ENCODE measurements around the gene FAM180B.

DNA sequence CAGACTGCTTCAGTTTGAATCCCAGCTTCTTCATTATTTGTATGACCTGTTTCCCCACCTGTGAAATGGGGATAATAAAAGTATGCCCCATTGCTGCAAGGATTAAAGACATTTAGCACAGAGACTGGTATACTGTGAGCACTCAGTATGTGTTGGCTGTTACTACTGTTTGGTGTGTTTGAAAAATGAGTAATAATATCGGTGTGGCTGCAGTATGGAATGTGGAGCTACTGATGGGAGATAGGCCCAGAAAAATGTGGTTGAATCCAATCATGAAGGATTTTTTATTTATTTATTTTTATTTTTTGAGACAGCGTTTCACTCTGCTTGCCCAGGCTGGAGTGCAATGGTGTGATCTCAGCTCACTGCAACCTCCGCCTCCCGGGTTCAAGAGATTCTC, 16.8 kb downstream of the FAM180B start:
- TF ChIP-seq ZBTB7A (IDR thresholded peaks at IDR 0.05; ENCODE audit: low read depth) = no peak
- no peak for TF ChIP-seq EGR1 (IDR thresholded peaks at IDR 0.05)
- no peak for TF ChIP-seq TCF12 (IDR thresholded peaks at IDR 0.05; ENCODE audit: low read depth)
- TF ChIP-seq, protein P1, sequence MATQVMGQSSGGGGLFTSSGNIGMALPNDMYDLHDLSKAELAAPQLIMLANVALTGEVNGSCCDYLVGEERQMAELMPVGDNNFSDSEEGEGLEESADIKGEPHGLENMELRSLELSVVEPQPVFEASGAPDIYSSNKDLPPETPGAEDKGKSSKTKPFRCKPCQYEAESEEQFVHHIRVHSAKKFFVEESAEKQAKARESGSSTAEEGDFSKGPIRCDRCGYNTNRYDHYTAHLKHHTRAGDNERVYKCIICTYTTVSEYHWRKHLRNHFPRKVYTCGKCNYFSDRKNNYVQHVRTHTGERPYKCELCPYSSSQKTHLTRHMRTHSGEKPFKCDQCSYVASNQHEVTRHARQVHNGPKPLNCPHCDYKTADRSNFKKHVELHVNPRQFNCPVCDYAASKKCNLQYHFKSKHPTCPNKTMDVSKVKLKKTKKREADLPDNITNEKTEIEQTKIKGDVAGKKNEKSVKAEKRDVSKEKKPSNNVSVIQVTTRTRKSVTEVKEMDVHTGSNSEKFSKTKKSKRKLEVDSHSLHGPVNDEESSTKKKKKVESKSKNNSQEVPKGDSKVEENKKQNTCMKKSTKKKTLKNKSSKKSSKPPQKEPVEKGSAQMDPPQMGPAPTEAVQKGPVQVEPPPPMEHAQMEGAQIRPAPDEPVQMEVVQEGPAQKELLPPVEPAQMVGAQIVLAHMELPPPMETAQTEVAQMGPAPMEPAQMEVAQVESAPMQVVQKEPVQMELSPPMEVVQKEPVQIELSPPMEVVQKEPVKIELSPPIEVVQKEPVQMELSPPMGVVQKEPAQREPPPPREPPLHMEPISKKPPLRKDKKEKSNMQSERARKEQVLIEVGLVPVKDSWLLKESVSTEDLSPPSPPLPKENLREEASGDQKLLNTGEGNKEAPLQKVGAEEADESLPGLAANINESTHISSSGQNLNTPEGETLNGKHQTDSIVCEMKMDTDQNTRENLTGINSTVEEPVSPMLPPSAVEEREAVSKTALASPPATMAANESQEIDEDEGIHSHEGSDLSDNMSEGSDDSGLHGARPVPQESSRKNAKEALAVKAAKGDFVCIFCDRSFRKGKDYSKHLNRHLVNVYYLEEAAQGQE (IDR thresholded peaks at IDR 0.05; ENCODE audit: low read depth) = no peak
- no peak for TF ChIP-seq YY1 (IDR thresholded peaks at IDR 0.05; ENCODE audit: low read depth)
- TF ChIP-seq CEBPB (IDR thresholded peaks at IDR 0.05) = no peak
- TF ChIP-seq EP300 (IDR thresholded peaks at IDR 0.05; ENCODE audit: borderline replicate concordance) = no peak
- TF ChIP-seq, protein P2, sequence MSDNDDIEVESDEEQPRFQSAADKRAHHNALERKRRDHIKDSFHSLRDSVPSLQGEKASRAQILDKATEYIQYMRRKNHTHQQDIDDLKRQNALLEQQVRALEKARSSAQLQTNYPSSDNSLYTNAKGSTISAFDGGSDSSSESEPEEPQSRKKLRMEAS (IDR thresholded peaks at IDR 0.05) = no peak
- no peak for TF ChIP-seq RAD21 (IDR thresholded peaks at IDR 0.05; ENCODE audit: low read depth)
- no peak for TF ChIP-seq NFIC (IDR thresholded peaks at IDR 0.05)
